ENCODE results near the gene ADAD2. TPM values are rescaled to one million over a fixed set of nuclear protein-coding genes. Genes with fewer than 3 reads are reported as not detected.
"Not testable (repeated sequence)": the region's sequence is repeated elsewhere in the genome, so short reads cannot be mapped to it uniquely, and the experiment has no call there.

Gene ADAD2
- total RNA-seq, 2 experiments from 2014 or later: not detected

DNA sequence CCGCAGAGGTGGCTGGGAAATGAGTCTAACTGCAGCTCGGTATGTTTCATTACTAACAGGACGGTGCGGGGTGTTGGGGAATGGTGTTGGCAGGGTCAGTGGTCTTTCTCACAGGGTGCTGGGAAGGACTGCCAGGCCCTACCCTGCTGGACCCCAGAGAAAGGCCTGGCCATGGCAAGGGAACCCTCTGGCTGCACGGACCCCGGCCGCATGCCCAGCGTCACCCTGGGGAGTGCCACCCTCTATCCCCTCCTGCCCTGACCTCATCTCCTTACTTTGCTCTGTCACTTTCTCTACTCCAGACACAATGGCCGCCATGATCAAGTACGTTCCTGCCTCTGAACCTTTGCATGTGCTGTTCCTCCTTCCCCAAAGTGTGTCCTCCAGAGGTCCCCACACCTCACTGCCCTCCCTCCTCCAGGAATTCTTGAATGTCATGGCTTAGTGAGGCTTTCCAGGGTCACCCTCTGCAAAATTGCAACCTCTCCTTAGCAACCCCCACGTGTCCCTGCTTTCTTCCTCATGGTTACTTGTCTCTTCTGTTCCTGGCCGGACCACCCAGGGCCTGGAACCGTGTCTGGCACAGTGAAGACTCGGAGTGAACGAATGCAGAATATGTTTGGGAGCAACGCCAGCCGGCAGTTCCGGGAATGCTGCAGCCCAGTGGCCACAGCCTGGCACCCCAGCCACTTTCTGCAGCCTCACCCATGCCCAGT lies 15.2 kb downstream of the ADAD2 start:
- Mint-ChIP-seq H3K36me3 (ENCODE audit: low read depth) (no peaks in the 10 kb centered on the region), H3K27me3 (no peaks in the 10 kb centered on the region), H3K9me3 (no peaks in the 10 kb centered on the region), H3K4me3 (no peak overlapping the region), H3K4me1 (no peaks in the 10 kb centered on the region), H3K27ac (no peak overlapping the region)
- ChIA-PET POLR2A (no interaction called here), CTCF (no interaction called here)
- no peak for DNase-seq

- POLR2A ChIA-PET: no interaction called here
- H3K27ac Mint-ChIP-seq: no peak overlapping the region
- CTCF ChIA-PET: interaction anchor here (1.8 kb wide), 1 partner anchor 20 kb away, joined by 7 read pairs; the partner anchor contains the start of gene TAF1C
- no peaks in the 10 kb centered on the region for H3K27me3 Mint-ChIP-seq
- H3K4me1 Mint-ChIP-seq: no peaks in the 10 kb centered on the region
- no peaks in the 10 kb centered on the region for H3K36me3 Mint-ChIP-seq (ENCODE audit: low read depth)
- H3K9me3 Mint-ChIP-seq: no peaks in the 10 kb centered on the region
- H3K4me3 Mint-ChIP-seq: no peak overlapping the region
- DNase-seq: no peak
Measured at GRCh38 chr16:84207251-84207650, 16.3 kb downstream of the ADAD2 start.

GRCh38 chr16:84207879-84208278 lies 16.9 kb downstream of the ADAD2 start:
- no peaks in the 10 kb centered on the region for H3K4me1 Mint-ChIP-seq
- CTCF ChIA-PET: interaction anchor here (1.8 kb wide), 1 partner anchor 21 kb away, joined by 7 read pairs; the partner anchor contains the start of gene TAF1C
- DNase-seq: no peak
- H3K27ac Mint-ChIP-seq: no peak overlapping the region
- H3K9me3 Mint-ChIP-seq: no peaks in the 10 kb centered on the region
- H3K36me3 Mint-ChIP-seq (ENCODE audit: low read depth): no peaks in the 10 kb centered on the region
- POLR2A ChIA-PET: no interaction called here
- no peak overlapping the region for H3K4me3 Mint-ChIP-seq
- H3K27me3 Mint-ChIP-seq: peaks cover 4% of the 10 kb centered on the region

DNA sequence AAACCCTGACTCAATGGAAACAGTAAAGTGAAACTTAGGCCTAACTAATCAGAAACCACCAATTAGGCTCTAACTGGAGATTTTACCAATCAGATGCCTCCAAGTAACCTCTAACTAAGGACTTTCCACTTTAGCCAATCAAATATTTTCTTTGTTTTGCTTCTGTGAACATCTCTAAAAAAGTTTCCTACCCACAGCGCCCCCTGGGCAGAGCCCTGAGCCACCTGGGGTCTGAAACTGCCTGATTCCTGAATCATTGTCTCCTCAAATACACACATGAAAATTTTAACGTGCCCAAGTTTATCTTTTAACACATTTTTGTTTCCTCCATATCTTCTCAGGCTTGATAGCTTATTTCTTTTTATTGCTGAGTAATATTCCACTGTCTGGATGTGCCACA lies 19.0 kb downstream of the ADAD2 start:
- ChIA-PET POLR2A (no interaction called here), CTCF (no interaction called here)
- Mint-ChIP-seq H3K4me1 (no peaks in the 10 kb centered on the region), H3K4me3 (no peak overlapping the region), H3K27me3 (peaks cover 4% of the 10 kb centered on the region), H3K27ac (no peak overlapping the region), H3K9me3 (no peaks in the 10 kb centered on the region), H3K36me3 (ENCODE audit: low read depth) (no peaks in the 10 kb centered on the region)
- no peak for DNase-seq

DNA sequence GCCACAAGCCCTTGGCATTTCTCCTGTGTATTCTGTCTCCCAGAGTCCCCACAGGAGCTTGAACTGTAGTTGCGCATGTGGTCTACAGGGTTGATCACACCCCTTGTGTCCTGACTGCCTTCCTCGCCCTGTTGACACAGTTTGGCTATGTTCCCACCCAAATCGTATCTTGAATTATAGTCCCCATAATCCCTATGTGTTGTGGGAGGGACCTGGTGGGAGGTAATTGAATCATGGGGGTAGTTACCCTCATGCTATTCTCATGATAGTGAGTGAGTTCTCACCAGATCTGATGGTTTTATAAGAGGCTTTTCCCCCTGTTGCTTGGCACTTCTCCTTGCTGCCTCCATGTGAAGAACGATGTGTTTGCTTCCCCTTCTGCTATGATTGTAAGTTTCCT lies 21.2 kb downstream of the ADAD2 start:
- Mint-ChIP-seq H3K4me3 (no peak overlapping the region), H3K27me3 (peaks cover 4% of the 10 kb centered on the region), H3K27ac (no peak overlapping the region), H3K36me3 (ENCODE audit: low read depth) (no peaks in the 10 kb centered on the region), H3K4me1 (no peaks in the 10 kb centered on the region), H3K9me3 (no peaks in the 10 kb centered on the region)
- ChIA-PET POLR2A (no interaction called here), CTCF (no interaction called here)
- DNase-seq: no peak

DNA sequence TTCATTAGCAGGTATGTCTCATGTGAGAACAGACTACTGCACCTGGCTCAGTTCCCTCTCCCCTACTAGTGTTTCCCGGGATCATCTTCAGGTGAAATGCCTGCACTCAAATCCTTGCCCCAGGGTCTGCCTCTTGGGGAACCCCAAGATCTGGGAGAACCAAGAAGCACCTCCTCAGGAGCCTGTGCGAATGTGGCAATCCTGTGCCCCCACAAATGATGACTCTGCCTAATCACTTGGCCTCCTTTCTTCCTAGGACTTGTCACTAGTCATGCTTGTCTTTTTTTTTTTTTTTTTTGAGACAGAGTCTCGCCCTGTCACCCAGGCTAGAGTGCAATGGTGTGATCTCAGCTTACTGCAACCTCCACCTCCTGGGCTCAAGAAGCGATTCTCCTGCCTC lies 21.7 kb downstream of the ADAD2 start:
- Mint-ChIP-seq H3K4me1 (no peaks in the 10 kb centered on the region), H3K36me3 (ENCODE audit: low read depth) (no peaks in the 10 kb centered on the region), H3K4me3 (no peak overlapping the region), H3K27me3 (peaks cover 4% of the 10 kb centered on the region), H3K9me3 (no peaks in the 10 kb centered on the region), H3K27ac (no peak overlapping the region)
- no peak for DNase-seq
- CTCF ChIA-PET: no interaction called here
- POLR2A ChIA-PET: no interaction called here

DNA sequence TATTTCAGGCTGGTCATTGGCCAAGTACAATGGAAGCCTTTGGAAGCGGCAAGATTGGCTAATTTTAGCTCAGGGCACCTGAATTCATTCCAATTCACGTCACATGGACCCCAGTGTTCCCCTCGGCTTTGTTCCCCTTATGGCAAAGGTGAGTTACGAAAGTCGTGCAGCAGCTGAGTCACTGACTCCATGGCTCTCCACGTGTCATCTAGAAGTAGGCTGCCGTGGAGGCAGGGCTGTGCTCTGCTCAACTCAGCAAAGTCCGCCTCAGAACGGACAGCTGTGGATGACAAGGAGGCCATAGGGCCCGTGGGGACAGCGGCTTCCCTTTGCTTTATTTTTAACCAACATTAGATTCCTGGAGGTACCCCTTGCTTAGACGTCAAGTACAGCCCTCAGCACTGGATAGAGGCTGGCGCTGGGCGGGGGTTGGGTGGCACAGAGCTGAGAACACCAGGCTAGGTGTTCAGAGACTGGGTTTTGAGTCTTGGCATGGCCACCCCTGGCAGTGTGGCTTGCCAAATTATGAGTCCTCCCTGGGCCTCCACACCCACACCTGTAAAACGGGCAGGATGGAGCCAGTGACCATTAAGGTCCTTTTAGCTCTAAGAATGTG lies 23.6 kb downstream of the ADAD2 start:
- no peak for DNase-seq
- ChIA-PET POLR2A (no interaction called here), CTCF (interaction anchor here (1.1 kb wide), 1 partner anchor 27 kb away, joined by 4 read pairs; no protein-coding TSS in a partner anchor)
- no peaks in the 10 kb centered on the region for H3K9me3 Mint-ChIP-seq
- H3K4me3 Mint-ChIP-seq: no peak overlapping the region
- no peaks in the 10 kb centered on the region for H3K4me1 Mint-ChIP-seq
- no peak overlapping the region for H3K27ac Mint-ChIP-seq
- H3K36me3 Mint-ChIP-seq (ENCODE audit: low read depth): no peaks in the 10 kb centered on the region
- peaks cover 4% of the 10 kb centered on the region for H3K27me3 Mint-ChIP-seq

DNA sequence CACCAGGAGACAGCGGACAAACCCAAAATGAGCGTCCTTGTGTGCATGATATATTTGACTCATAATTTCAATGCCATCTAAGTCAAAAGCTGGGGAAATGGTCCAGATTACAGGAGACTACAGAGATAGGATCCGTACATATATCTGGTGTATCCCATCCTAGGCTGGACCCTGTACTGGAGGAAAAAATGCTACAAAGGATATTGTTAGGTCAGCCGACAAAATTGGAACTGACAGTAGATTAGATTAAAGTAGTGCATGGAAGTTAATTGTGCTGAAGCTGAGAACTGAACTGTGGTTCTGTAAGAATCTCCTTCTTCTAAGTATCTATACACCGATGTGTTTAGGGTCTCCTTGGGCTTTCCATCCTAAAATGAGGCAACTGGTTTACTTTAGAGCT lies 24.6 kb downstream of the ADAD2 start:
- ChIA-PET CTCF (interaction anchor here (1.1 kb wide), 1 partner anchor 28 kb away, joined by 4 read pairs; no protein-coding TSS in a partner anchor), POLR2A (no interaction called here)
- Mint-ChIP-seq H3K36me3 (ENCODE audit: low read depth) (no peaks in the 10 kb centered on the region), H3K4me3 (no peak overlapping the region), H3K27me3 (peaks cover 4% of the 10 kb centered on the region), H3K9me3 (no peaks in the 10 kb centered on the region), H3K27ac (no peak overlapping the region), H3K4me1 (no peaks in the 10 kb centered on the region)
- DNase-seq: no peak

DNA sequence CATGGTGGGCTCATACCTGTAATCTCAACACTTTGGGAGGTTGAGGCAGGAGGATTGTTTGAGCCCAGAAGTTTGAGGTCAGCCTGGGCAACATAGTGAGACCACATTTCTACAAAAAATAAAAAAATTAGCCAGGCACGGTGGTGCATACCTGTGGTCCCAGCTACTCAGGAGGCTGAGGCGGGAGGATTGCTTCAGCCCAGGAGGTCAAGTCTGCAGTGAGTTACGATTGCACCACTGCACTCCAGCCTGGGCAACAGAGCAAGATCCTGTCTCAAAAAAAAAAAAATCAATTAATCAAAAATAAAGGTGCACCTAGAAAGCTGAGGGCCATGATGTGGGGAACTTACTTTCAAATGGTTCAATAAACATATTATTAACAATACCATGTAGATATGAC lies 25.2 kb downstream of the ADAD2 start:
- POLR2A ChIA-PET; H3K4me1 Mint-ChIP-seq; CTCF ChIA-PET; H3K27ac Mint-ChIP-seq; H3K9me3 Mint-ChIP-seq; H3K27me3 Mint-ChIP-seq; H3K36me3 Mint-ChIP-seq (ENCODE audit: low read depth); H3K4me3 Mint-ChIP-seq; DNase-seq: not testable (repeated sequence)

DNA sequence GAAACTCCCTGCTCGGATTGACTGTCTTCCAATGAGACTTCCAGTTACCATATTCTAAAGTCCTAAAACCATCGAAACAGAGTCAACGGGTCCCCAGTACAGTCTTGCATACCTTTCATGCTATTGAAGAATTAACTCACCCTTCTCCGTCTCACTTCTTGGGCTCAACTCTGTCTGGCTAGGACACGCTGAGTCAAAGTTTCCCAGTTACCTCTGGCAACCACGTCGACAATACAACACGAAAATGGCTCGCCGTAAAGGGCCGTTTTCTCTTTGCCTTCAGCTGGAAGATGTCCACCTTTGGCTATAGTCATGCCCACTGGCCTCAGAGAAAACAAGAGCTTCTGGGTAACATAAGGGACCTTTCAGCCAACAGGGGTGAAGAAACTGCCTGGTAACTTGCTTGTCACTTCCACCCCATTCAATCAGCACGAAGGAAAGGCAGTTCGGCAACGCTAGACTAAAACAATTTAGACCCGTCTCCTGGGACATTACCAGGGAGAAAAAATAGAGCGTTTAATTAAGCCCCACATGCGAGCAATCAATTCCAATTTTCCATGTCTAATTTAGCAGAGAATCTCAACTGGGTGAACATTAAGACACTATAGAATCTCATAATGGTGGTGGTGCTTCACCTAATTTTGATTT lies 27.3 kb downstream of the ADAD2 start:
- DNase-seq: no peak
- H3K9me3 Mint-ChIP-seq: no peaks in the 10 kb centered on the region
- POLR2A ChIA-PET: no interaction called here
- H3K27ac Mint-ChIP-seq: no peak overlapping the region
- no peaks in the 10 kb centered on the region for H3K4me1 Mint-ChIP-seq
- H3K27me3 Mint-ChIP-seq: no peaks in the 10 kb centered on the region
- CTCF ChIA-PET: no interaction called here
- no peak overlapping the region for H3K4me3 Mint-ChIP-seq
- no peaks in the 10 kb centered on the region for H3K36me3 Mint-ChIP-seq (ENCODE audit: low read depth)

- no peak for DNase-seq
- POLR2A ChIA-PET: no interaction called here
- CTCF ChIA-PET: no interaction called here
- Mint-ChIP-seq H3K4me1 (no peaks in the 10 kb centered on the region), H3K9me3 (no peaks in the 10 kb centered on the region), H3K4me3 (no peak overlapping the region), H3K27me3 (no peaks in the 10 kb centered on the region), H3K36me3 (ENCODE audit: low read depth) (no peaks in the 10 kb centered on the region), H3K27ac (no peak overlapping the region)
Measured at GRCh38 chr16:84218956-84219355, 28.0 kb downstream of the ADAD2 start.

GRCh38 chr16:84220851-84221250 lies 29.9 kb downstream of the ADAD2 start:
- Mint-ChIP-seq H3K27me3 (no peaks in the 10 kb centered on the region), H3K36me3 (ENCODE audit: low read depth) (no peaks in the 10 kb centered on the region), H3K4me1 (no peaks in the 10 kb centered on the region), H3K4me3 (no peak overlapping the region), H3K27ac (no peak overlapping the region), H3K9me3 (no peaks in the 10 kb centered on the region)
- DNase-seq: no peak
- CTCF ChIA-PET: interaction anchor here (1.7 kb wide), 1 partner anchor 16 kb away, joined by 4 read pairs; no protein-coding TSS in a partner anchor
- POLR2A ChIA-PET: no interaction called here

- Mint-ChIP-seq H3K9me3 (no peaks in the 10 kb centered on the region), H3K27me3 (no peaks in the 10 kb centered on the region), H3K4me1 (no peaks in the 10 kb centered on the region), H3K4me3 (no peak overlapping the region), H3K36me3 (ENCODE audit: low read depth) (no peaks in the 10 kb centered on the region), H3K27ac (no peak overlapping the region)
- no peak for DNase-seq
- POLR2A ChIA-PET: no interaction called here
- CTCF ChIA-PET: no interaction called here
Measured at GRCh38 chr16:84223456-84223855, 32.5 kb downstream of the ADAD2 start.
